GM12874 (cell line): Measurements from ENCODE around the gene BARHL1.

ENCODE experiments used
- CTCF ChIP-seq: IDR thresholded peaks from 2 replicates; pipeline ENCODE4 v1.5.1; 2011; ENCODE audit warnings: low read depth, mild to moderate bottlenecking, control low read depth, low read length, moderate library complexity; ENCODE audit not compliant: insufficient read depth

The BARHL1 gene

DNA sequence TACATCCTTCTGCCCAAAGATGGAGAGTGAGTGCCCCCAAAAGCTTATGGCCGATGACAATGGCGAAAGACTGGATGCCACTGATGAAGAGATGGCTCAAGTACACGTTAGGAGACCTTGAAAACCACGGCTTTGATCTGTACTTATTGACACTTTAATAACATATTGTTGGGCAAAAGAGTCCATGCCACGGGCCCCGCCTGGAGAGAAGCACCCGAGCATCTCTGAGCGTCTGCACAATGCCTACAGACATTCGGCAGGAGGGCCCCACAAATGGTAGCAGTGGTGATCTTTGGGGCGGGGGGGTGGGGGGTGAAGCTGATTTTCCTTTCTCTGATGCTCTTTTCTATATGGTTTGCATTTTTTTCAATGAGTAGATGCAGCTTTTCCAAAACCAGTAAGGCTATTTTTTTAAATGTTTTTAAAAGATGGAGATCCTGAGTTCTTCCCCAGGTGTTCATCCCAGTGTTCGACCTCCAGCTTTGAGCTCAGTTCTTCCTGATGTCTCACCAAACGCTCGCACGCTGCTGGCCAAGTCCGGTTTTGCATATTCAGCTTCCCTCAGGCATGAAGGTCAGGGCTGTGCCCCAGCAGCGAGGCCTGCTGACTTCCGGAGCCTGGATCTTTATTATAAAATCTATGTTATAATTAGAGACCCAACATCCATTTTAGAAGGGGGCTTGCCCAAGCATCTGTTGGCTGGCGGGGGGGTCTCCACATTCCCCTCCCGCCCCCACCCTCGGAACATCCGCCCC is 34.3 kb upstream of the BARHL1 start:
- no peak for TF ChIP-seq CTCF

DNA sequence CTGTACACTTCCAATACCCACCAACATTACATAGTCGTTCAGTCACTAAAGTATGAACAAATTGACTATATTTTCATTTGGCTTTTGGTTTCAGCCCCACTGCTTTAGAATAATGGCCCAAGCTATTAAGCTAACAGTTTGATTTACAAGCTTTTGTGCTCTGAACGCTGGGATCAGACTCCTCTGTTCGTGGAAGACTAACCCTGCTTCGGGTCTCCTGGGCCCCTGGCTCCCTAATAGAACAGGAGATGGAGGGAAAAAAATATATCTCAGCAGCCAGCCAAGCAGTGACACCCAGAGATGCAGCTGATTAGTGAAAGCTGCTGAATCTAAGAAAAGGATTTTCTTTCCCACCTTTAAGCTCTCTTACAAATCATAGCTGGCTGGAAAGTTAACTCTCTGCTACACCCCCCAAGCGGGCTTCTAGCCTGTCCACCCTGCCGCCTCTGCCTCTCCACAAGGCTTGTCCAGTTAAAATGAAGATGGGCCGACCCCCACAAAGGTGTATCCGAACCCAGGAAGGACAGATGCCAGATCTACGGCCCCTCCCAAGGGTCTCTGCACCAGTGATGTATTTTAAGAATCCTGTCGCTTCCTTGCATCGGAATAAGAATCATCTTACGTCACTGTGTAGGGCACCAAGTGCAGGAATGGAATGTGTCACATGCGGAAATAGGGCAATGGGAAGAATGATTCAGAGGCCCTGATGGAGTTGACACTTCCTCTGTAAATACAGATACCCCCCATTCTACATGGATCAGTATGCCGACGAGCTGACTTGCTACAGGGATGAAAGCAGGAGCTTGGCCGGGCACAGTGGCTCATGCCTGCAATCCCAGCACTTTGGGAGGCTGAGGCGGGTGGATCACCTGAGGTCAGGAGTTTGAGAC is 33.4 kb upstream of the BARHL1 start:
- TF ChIP-seq CTCF: no peak

- TF ChIP-seq CTCF: no peak
These were observed 30.9 kb upstream of the BARHL1 start for GRCh38 chr9:132551556-132551955.

GRCh38 chr9:132552041-132552440 is 30.4 kb upstream of the BARHL1 start:
- no peak for TF ChIP-seq CTCF

GRCh38 chr9:132554755-132555154 is 27.7 kb upstream of the BARHL1 start:
- no peak for TF ChIP-seq CTCF

- no peak for TF ChIP-seq CTCF
These were observed 26.9 kb upstream of the BARHL1 start for GRCh38 chr9:132555528-132555927.

- no peak for TF ChIP-seq CTCF
These were observed 26.2 kb upstream of the BARHL1 start for GRCh38 chr9:132556235-132556634.
